Nephron progenitor cell (in vitro differentiated cells): Measurements from ENCODE around the gene PROCR.

Experiments used
- DNase-seq: peaks from one replicate; pipeline ENCODE4 v3.0.0; 2021
- H3K27ac Mint-ChIP-seq: 2 replicates; pipeline ENCODE4 v1.8.0; 2021; ENCODE audit warnings: mild to moderate bottlenecking, moderate library complexity, mixed read lengths
- H3K27me3 Mint-ChIP-seq: 2 replicates; pipeline ENCODE4 v1.8.0; 2021; ENCODE audit warnings: mild to moderate bottlenecking, low read depth, mixed read lengths; ENCODE audit not compliant: poor library complexity
- H3K36me3 Mint-ChIP-seq: 2 replicates; pipeline ENCODE4 v1.8.0; 2021; ENCODE audit warnings: low read depth, mixed read lengths
- H3K4me1 Mint-ChIP-seq: 2 replicates; pipeline ENCODE4 v1.8.0; 2021; ENCODE audit warnings: mixed read lengths
- H3K4me3 Mint-ChIP-seq: 2 replicates; pipeline ENCODE4 v1.8.0; 2021; ENCODE audit warnings: mild to moderate bottlenecking, moderate library complexity, mixed read lengths
- H3K9me3 Mint-ChIP-seq: 2 replicates; pipeline ENCODE4 v1.8.0; 2021; ENCODE audit warnings: mild to moderate bottlenecking, moderate library complexity, mixed read lengths
- TF ChIP-seq, protein P1 (sequence below): fragments of 200-600 bp; sonication (generic); IDR thresholded peaks from 2 replicates; pipeline ENCODE4 v1.5.0; 2021; ENCODE audit warnings: antibody characterized with exemption

The PROCR gene

DNA sequence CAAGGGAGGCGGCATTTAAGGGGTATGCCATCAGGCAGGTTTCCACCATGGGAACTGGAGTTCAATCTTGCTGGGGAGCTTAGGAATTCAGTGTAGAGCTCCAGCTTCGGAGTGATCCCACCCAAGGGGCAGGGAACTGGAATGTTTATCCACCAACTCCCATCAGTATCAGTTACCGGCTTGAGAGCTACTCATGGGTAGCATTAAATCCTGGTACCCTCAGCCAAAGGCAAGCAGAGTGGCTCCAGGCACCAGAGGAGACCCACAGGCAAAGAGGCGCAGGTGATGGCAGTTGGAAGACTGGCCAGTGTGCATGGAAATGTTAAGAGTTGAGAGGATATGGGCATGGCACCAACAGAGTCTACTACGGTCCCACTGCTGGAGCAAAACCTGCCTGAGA is 38.8 kb upstream of the PROCR start:
- DNase-seq: no peak
- Mint-ChIP-seq H3K4me3 (no peak overlapping the region), H3K4me1 (no peaks in the 10 kb centered on the region), H3K36me3 (peaks cover 34% of the 10 kb centered on the region), H3K27me3 (no peaks in the 10 kb centered on the region), H3K9me3 (no peaks in the 10 kb centered on the region), H3K27ac (peak overlapping the region; percentile 52)
- TF ChIP-seq, protein P1, sequence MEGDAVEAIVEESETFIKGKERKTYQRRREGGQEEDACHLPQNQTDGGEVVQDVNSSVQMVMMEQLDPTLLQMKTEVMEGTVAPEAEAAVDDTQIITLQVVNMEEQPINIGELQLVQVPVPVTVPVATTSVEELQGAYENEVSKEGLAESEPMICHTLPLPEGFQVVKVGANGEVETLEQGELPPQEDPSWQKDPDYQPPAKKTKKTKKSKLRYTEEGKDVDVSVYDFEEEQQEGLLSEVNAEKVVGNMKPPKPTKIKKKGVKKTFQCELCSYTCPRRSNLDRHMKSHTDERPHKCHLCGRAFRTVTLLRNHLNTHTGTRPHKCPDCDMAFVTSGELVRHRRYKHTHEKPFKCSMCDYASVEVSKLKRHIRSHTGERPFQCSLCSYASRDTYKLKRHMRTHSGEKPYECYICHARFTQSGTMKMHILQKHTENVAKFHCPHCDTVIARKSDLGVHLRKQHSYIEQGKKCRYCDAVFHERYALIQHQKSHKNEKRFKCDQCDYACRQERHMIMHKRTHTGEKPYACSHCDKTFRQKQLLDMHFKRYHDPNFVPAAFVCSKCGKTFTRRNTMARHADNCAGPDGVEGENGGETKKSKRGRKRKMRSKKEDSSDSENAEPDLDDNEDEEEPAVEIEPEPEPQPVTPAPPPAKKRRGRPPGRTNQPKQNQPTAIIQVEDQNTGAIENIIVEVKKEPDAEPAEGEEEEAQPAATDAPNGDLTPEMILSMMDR: no peak

DNA sequence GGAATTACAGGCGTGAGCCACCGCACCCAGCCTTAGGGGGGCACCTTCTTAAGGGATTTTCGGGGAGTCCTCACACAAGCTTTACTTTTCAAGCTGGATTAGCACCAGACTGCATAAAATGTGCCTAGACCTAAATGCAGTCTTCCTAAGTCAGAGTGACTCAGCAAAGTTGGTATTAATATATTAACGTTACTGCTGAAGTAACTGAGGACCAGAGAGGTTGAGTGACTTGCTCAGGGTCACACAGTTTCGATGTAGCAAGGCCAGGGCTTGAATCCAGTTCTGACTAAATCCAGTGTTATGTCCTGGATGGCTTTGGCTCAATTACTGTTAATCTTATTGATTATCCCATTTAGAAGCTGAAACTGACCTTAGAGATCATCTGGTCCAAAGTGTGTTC is 38.1 kb upstream of the PROCR start:
- no peak for DNase-seq
- H3K4me1 Mint-ChIP-seq: no peaks in the 10 kb centered on the region
- TF ChIP-seq, protein P1: no peak
- no peaks in the 10 kb centered on the region for H3K27me3 Mint-ChIP-seq
- no peak overlapping the region for H3K4me3 Mint-ChIP-seq
- H3K9me3 Mint-ChIP-seq: no peaks in the 10 kb centered on the region
- H3K27ac Mint-ChIP-seq: no peak overlapping the region
- H3K36me3 Mint-ChIP-seq: peaks cover 34% of the 10 kb centered on the region

GRCh38 chr20:35134472-35134871 is 37.4 kb upstream of the PROCR start:
- no peak overlapping the region for H3K27ac Mint-ChIP-seq
- H3K4me3 Mint-ChIP-seq: no peak overlapping the region
- TF ChIP-seq, protein P1: no peak
- H3K9me3 Mint-ChIP-seq: no peaks in the 10 kb centered on the region
- H3K27me3 Mint-ChIP-seq: no peaks in the 10 kb centered on the region
- H3K36me3 Mint-ChIP-seq: peaks cover 34% of the 10 kb centered on the region
- H3K4me1 Mint-ChIP-seq: no peaks in the 10 kb centered on the region
- DNase-seq: no peak

DNA sequence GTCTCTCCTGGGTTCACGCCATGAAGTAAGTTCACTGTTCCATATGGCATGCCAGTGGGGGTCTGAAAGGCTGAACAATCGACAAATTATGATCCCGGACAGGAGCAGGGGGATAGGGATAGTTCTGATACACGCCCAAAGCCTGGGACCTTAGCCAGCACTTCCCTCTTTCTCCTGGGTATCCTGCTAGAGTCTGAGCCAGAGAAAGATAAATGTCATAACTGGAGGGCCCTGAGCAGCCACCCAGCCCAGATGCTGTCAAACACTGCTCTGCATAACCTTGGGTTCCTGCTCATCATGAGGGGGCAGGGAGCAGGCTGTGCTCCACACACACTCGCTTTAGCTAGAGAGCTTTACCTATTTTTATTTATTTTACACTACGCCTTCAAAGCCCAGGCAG is 37.0 kb upstream of the PROCR start:
- DNase-seq: no peak
- H3K27me3 Mint-ChIP-seq: no peaks in the 10 kb centered on the region
- no peaks in the 10 kb centered on the region for H3K9me3 Mint-ChIP-seq
- no peak overlapping the region for H3K4me3 Mint-ChIP-seq
- peaks cover 34% of the 10 kb centered on the region for H3K36me3 Mint-ChIP-seq
- TF ChIP-seq, protein P1: no peak
- no peak overlapping the region for H3K27ac Mint-ChIP-seq
- no peaks in the 10 kb centered on the region for H3K4me1 Mint-ChIP-seq

- peaks cover 29% of the 10 kb centered on the region for H3K36me3 Mint-ChIP-seq
- TF ChIP-seq, protein P1: no peak
- H3K4me3 Mint-ChIP-seq: no peak overlapping the region
- no peak for DNase-seq
- no peaks in the 10 kb centered on the region for H3K9me3 Mint-ChIP-seq
- peak overlapping the region; percentile 48 for H3K27ac Mint-ChIP-seq
- peaks cover 4% of the 10 kb centered on the region for H3K27me3 Mint-ChIP-seq
- H3K4me1 Mint-ChIP-seq: no peaks in the 10 kb centered on the region
Observed at GRCh38 chr20:35135867-35136586, 35.8 kb upstream of the PROCR start.

DNA sequence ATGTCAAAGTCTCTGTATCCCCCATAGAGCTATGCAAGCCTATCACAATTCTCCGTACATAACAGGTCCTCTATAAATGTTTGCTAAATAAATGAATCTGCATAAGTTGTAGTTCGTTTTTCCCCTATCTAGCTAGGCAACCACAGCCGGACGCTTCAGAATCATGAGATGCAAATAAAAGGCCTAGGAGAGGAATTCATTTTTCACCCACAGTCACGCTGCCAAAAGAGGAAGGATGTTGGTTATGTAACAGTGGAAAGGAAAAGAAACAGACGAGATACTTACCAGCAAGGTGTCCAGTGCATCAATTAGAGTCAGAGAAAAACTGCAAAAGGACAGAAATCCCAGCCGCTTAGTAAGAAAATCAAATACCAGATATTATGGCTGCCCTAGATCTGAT is 27.2 kb upstream of the PROCR start:
- Mint-ChIP-seq H3K27me3 (peaks cover 9% of the 10 kb centered on the region), H3K9me3 (no peaks in the 10 kb centered on the region), H3K4me3 (no peak overlapping the region), H3K4me1 (peaks cover 17% of the 10 kb centered on the region), H3K36me3 (peaks cover 5% of the 10 kb centered on the region), H3K27ac (no peak overlapping the region)
- DNase-seq: no peak
- TF ChIP-seq, protein P1: no peak
